Esophagus squamous epithelium (tissue), 5 donors: Measurements from ENCODE around the gene HSD17B12. TPM values are rescaled to one million over a fixed set of nuclear protein-coding genes. Genes with fewer than 3 reads are reported as not detected.

ENCODE experiments used
- DNase-seq: peaks from one replicate; lab custom pipeline; 2025; lab: John Stamatoyannopoulos, UW
- H3K27ac ChIP-seq, 4 donors: fragments of 200-600 bp; sonication (generic); one replicate each; pipeline ENCODE4 v1.5.1; 2016 to 2019; ENCODE audit warnings: mild to moderate bottlenecking in 1 of 4
- H3K27me3 ChIP-seq, 4 donors: fragments of 200-600 bp; sonication (generic); 1 replicate in 3 of 4; 2 replicates in 1 of 4; pipeline versions ENCODE4 v1.5.1 to v1.6.0; 2017 to 2021; ENCODE audit warnings: antibody characterized with exemption in 1 of 4
- H3K36me3 ChIP-seq, 3 donors: fragments of 200-600 bp; sonication (generic); one replicate each; pipeline ENCODE4 v1.5.1; 2016 to 2019
- H3K4me1 ChIP-seq, 3 donors: fragments of 200-600 bp; sonication (generic); one replicate each; pipeline ENCODE4 v1.5.1; 2017 to 2019
- H3K4me3 ChIP-seq, 4 donors: fragments of 200-600 bp; sonication (generic); 1 replicate in 3 of 4; 2 replicates in 1 of 4; pipeline ENCODE4 v1.5.1; 2016 to 2019; ENCODE audit warnings: mild to moderate bottlenecking in 2 of 4, moderate library complexity in 1 of 4
- H3K9me3 ChIP-seq, 3 donors: fragments of 200-600 bp; sonication (generic); one replicate each; pipeline ENCODE4 v1.5.1; 2016 to 2019
- CTCF ChIP-seq, 6 experiments: fragments of 450-650 bp in 4 of 6; fragments of 200-600 bp in 2 of 6; sonication (generic) in 2 of 6; IDR thresholded peaks; one replicate each; pipeline ENCODE4 v1.5.1; 2016 to 2019; ENCODE audit warnings: antibody characterized with exemption in 6 of 6, mild to moderate bottlenecking in 4 of 6, moderate library complexity in 4 of 6
- POLR2A ChIP-seq, 4 donors: fragments of 450-650 bp; IDR thresholded peaks; one replicate each; pipeline ENCODE4 v1.6.1; 2017; ENCODE audit warnings: antibody characterized with exemption in 4 of 4, mild to moderate bottlenecking in 4 of 4, moderate library complexity in 3 of 4
- WGBS, 2 donors: methylation state at CpG; one replicate each; pipeline ENCODE4 v1.1.5; 2018; 5-methylcytosine and 5-hydroxymethylcytosine counted together
- intact Hi-C: fragments of 100-400 bp; cut with DNase I; formaldehyde crosslinking; loops from one replicate; pipeline ENCODE4 v1.15.0; 2022
- total RNA-seq, 4 donors: library from RNA; depleted of rRNA; stranded (reverse); fragments of >200 nt; gene quantifications; one replicate each; pipeline ENCODE4 v1.1.0, GENCODE V29; 2016
- donor health status: DM: yes; HTN: yes; CAD: no.

The HSD17B12 gene
- total RNA-seq, 4 donors from 2014 or later, result 26.1 to 83.6 (median 59.1) TPM

- Histone ChIP-seq H3K9me3 (peaks cover 0 to 19% (median 7%) of the 10 kb centered on the region in 3 donors), H3K4me3 (no peak overlapping the region), H3K4me1 (no peaks in the 10 kb centered on the region), H3K27ac (no peak overlapping the region), H3K27me3 (no peaks in the 10 kb centered on the region), H3K36me3 (peaks cover 0 to 11% (median 0%) of the 10 kb centered on the region in 3 donors)
- TF ChIP-seq POLR2A (IDR thresholded peaks at IDR 0.05) (no peak), CTCF (IDR thresholded peaks at IDR 0.05) (no peak)
- DNase-seq, result no peak
- 80 to 91% methylated on average over 1 of the region's 1 CpG for WGBS, 2 donors
- intact Hi-C loops, result no loop called here
These were observed 37.8 kb downstream of the HSD17B12 start for GRCh38 chr11:43718373-43718772.

- H3K9me3 ChIP-seq, result peaks cover 0 to 8% (median 0%) of the 10 kb centered on the region in 3 donors
- WGBS, 2 donors, result 43 to 59% methylated on average over 3 of the region's 3 CpGs
- H3K4me1 ChIP-seq, result no peaks in the 10 kb centered on the region
- TF ChIP-seq CTCF (IDR thresholded peaks at IDR 0.05) (no peak), POLR2A (IDR thresholded peaks at IDR 0.05) (no peak)
- H3K4me3 ChIP-seq, result no peak overlapping the region
- H3K27ac ChIP-seq, result no peak overlapping the region
- DNase-seq, result no peak
- H3K36me3 ChIP-seq, result peaks cover 0 to 4% (median 0%) of the 10 kb centered on the region in 3 donors
- intact Hi-C loops, result no loop called here
- no peaks in the 10 kb centered on the region for H3K27me3 ChIP-seq
These were observed 43.1 kb downstream of the HSD17B12 start for GRCh38 chr11:43723617-43724016.

GRCh38 chr11:43732225-43732624, 51.7 kb downstream of the HSD17B12 start:
- Histone ChIP-seq H3K36me3 (peaks cover 0 to 19% (median 0%) of the 10 kb centered on the region in 3 donors), H3K4me1 (peaks cover 4 to 17% (median 6%) of the 10 kb centered on the region in 3 donors), H3K27ac (no peak overlapping the region), H3K9me3 (no peaks in the 10 kb centered on the region), H3K27me3 (no peaks in the 10 kb centered on the region), H3K4me3 (no peak overlapping the region)
- TF ChIP-seq POLR2A (IDR thresholded peaks at IDR 0.05) (no peak), CTCF (IDR thresholded peaks at IDR 0.05) (no peak)
- no peak for DNase-seq
- intact Hi-C loops, result no loop called here
- WGBS, 2 donors, result 74 to 82% methylated on average over 3 of the region's 3 CpGs

GRCh38 chr11:43734256-43734655, 53.7 kb downstream of the HSD17B12 start:
- intact Hi-C loops, result no loop called here
- no peak for DNase-seq
- Histone ChIP-seq H3K4me3 (no peak overlapping the region), H3K36me3 (peaks cover 0 to 19% (median 0%) of the 10 kb centered on the region in 3 donors), H3K27me3 (no peaks in the 10 kb centered on the region), H3K27ac (no peak overlapping the region), H3K4me1 (peaks cover 6 to 37% (median 11%) of the 10 kb centered on the region in 3 donors), H3K9me3 (no peaks in the 10 kb centered on the region)
- TF ChIP-seq POLR2A (IDR thresholded peaks at IDR 0.05) (no peak), CTCF (IDR thresholded peaks at IDR 0.05) (no peak)
- 93 to 95% methylated on average over 6 to 10 of the region's 12 CpGs for WGBS, 2 donors

- H3K4me1 ChIP-seq, result peaks cover 6 to 37% (median 11%) of the 10 kb centered on the region in 3 donors
- H3K27ac ChIP-seq, result no peak overlapping the region
- no peak for DNase-seq
- no peak overlapping the region for H3K4me3 ChIP-seq
- TF ChIP-seq POLR2A (IDR thresholded peaks at IDR 0.05) (no peak), CTCF (IDR thresholded peaks at IDR 0.05) (no peak)
- intact Hi-C loops, result no loop called here
- H3K27me3 ChIP-seq, result no peaks in the 10 kb centered on the region
- WGBS, 2 donors, result 95 to 97% methylated on average over 1 of the region's 1 CpG
- H3K36me3 ChIP-seq, result peaks cover 0 to 19% (median 0%) of the 10 kb centered on the region in 3 donors
- H3K9me3 ChIP-seq, result no peaks in the 10 kb centered on the region
These were observed 54.6 kb downstream of the HSD17B12 start for GRCh38 chr11:43735115-43735514.
